H1 (cell line): ENCODE measurements around the gene ADGRF1. TPM values are rescaled to one million over a fixed set of nuclear protein-coding genes. Genes with fewer than 3 reads are reported as not detected.

ENCODE experiments used
- ATF2 ChIP-seq: IDR thresholded peaks from 2 replicates; pipeline ENCODE4 v1.6.1; 2012; ENCODE audit warnings: low read length, inconsistent platforms
- CBX8 ChIP-seq: fragments of 300-800, 300-1000 bp; sonication (generic); IDR thresholded peaks from 2 replicates; pipeline ENCODE4 v1.7.1; 2016; ENCODE audit warnings: low read depth, low read length, borderline replicate concordance
- HDAC2 ChIP-seq, 2 experiments: fragments of 300-600 bp in 1 of 2; sonication (generic) in 1 of 2; IDR thresholded peaks; 2 replicates each; pipeline ENCODE4 v1.6.1; 2011 to 2012; ENCODE audit warnings: low read depth in 2 of 2, low read length in 2 of 2, mild to moderate bottlenecking in 2 of 2, moderate library complexity in 2 of 2, borderline replicate concordance in 1 of 2, inconsistent platforms in 1 of 2
- NRF1 ChIP-seq: IDR thresholded peaks from 2 replicates; pipeline ENCODE4 v1.6.1; 2011; ENCODE audit warnings: mild to moderate bottlenecking, low read depth, low read length, improper control_type of control experiment
- polyA plus RNA-seq, 7 experiments: library from polyadenylated mRNA; depleted of rRNA in 3 of 7; stranded (reverse) in 5 of 7; unstranded in 2 of 7; fragments of >200 nt in 5 of 7; fragments of 200-250 nt in 2 of 7; gene quantifications; 1 replicate in 5 of 7; 2 replicates in 1 of 7; 4 replicates in 1 of 7; pipeline versions ENCODE4 v1.2.1 to v1.2.3, GENCODE V29; 2011 to 2013; ENCODE audit warnings: missing spikeins in 2 of 7, mixed read lengths in 2 of 7
- total RNA-seq: library from RNA; stranded (reverse); fragmentation: NEBNext Ultra II Directional; extraction: Animal tissue kit (Norgen Biotek cat#: 25700); gene quantifications from 2 replicates; pipeline ENCODE4 v1.2.1, GENCODE V29; 2021

The ADGRF1 gene
- total and polyA plus RNA-seq, 2 of the 8 experiments (the other 6 are each of a cell fraction or from before 2014, with no cell fraction given) = not detected

GRCh38 chr6:47005486-47005885 is 36.6 kb downstream of the ADGRF1 start (continued):
- TF ChIP-seq ATF2 (no peak), CBX8 (no peak), HDAC2 (IDR thresholded peaks at IDR 0.05; ENCODE audit: borderline replicate concordance in 1 of 2, low read depth in 2 of 2, low read length in 2 of 2) (no peak), NRF1 (no peak)
